ENCODE data around the gene TAF1B.

The TAF1B gene

GRCh38 chr2:9967053-9967775, 123.9 kb downstream of the TAF1B start:
- no peak for DNase-seq (ENCODE audit: low spot score)

GRCh38 chr2:9968553-9969497, 125.6 kb downstream of the TAF1B start:
- DNase-seq (ENCODE audit: low spot score) = no peak

- no peak for DNase-seq (ENCODE audit: low spot score)
These were observed 127.1 kb downstream of the TAF1B start for GRCh38 chr2:9970200-9971044.

GRCh38 chr2:9971105-9971818, 128.0 kb downstream of the TAF1B start:
- no peak for DNase-seq (ENCODE audit: low spot score)

GRCh38 chr2:9971890-9972289, 128.6 kb downstream of the TAF1B start:
- no peak for DNase-seq (ENCODE audit: low spot score)

GRCh38 chr2:9972621-9973479, 129.6 kb downstream of the TAF1B start:
- no peak for DNase-seq (ENCODE audit: low spot score)

- DNase-seq (ENCODE audit: low spot score) = no peak
These were observed 130.4 kb downstream of the TAF1B start for GRCh38 chr2:9973690-9974089.

GRCh38 chr2:9974343-9974742, 131.1 kb downstream of the TAF1B start:
- DNase-seq (ENCODE audit: low spot score) = no peak

- DNase-seq (ENCODE audit: low spot score) = no peak
These were observed 132.1 kb downstream of the TAF1B start for GRCh38 chr2:9975328-9975727.

- no peak for DNase-seq (ENCODE audit: low spot score)
These were observed 132.7 kb downstream of the TAF1B start for GRCh38 chr2:9975805-9976447.

- no peak for DNase-seq (ENCODE audit: low spot score)
These were observed 136.7 kb downstream of the TAF1B start for GRCh38 chr2:9979977-9980376.

GRCh38 chr2:9980520-9980919, 137.2 kb downstream of the TAF1B start:
- no peak for DNase-seq (ENCODE audit: low spot score)

- DNase-seq (ENCODE audit: low spot score) = no peak
These were observed 138.4 kb downstream of the TAF1B start for GRCh38 chr2:9981655-9982054.

GRCh38 chr2:9982248-9982647, 139.0 kb downstream of the TAF1B start:
- DNase-seq (ENCODE audit: low spot score) = no peak

- no peak for DNase-seq (ENCODE audit: low spot score)
These were observed 139.6 kb downstream of the TAF1B start for GRCh38 chr2:9982891-9983290.

GRCh38 chr2:9983401-9984216, 140.3 kb downstream of the TAF1B start:
- no peak for DNase-seq (ENCODE audit: low spot score)

All from CD4-positive, alpha-beta T cell treated with Interleukin-15 for 4 hours (primary cell).